Measurements from ENCODE around the gene GUCY1A2.

GUCY1A2 gene

GRCh38 chr11:106632283-106632682 lies 386.0 kb downstream of the GUCY1A2 start:
- no peak for DNase-seq (ENCODE audit: low read depth)

- no peak for DNase-seq (ENCODE audit: low read depth)
These were observed 390.6 kb downstream of the GUCY1A2 start for GRCh38 chr11:106627694-106628093.

- no peak for DNase-seq (ENCODE audit: low read depth)
These were observed 392.7 kb downstream of the GUCY1A2 start for GRCh38 chr11:106625566-106625965.

- DNase-seq (ENCODE audit: low read depth), result no peak
These were observed 393.9 kb downstream of the GUCY1A2 start for GRCh38 chr11:106624377-106624776.
